Stimulated activated naive CD4-positive, alpha-beta T cell treated with Interleukin-2 at 50 U/mL for 16 hours (primary cell): ENCODE data around the gene HMGA1.

Source experiments
- DNase-seq: peaks from one replicate; lab custom pipeline; 2025; lab: John Stamatoyannopoulos, UW

Gene HMGA1

DNA sequence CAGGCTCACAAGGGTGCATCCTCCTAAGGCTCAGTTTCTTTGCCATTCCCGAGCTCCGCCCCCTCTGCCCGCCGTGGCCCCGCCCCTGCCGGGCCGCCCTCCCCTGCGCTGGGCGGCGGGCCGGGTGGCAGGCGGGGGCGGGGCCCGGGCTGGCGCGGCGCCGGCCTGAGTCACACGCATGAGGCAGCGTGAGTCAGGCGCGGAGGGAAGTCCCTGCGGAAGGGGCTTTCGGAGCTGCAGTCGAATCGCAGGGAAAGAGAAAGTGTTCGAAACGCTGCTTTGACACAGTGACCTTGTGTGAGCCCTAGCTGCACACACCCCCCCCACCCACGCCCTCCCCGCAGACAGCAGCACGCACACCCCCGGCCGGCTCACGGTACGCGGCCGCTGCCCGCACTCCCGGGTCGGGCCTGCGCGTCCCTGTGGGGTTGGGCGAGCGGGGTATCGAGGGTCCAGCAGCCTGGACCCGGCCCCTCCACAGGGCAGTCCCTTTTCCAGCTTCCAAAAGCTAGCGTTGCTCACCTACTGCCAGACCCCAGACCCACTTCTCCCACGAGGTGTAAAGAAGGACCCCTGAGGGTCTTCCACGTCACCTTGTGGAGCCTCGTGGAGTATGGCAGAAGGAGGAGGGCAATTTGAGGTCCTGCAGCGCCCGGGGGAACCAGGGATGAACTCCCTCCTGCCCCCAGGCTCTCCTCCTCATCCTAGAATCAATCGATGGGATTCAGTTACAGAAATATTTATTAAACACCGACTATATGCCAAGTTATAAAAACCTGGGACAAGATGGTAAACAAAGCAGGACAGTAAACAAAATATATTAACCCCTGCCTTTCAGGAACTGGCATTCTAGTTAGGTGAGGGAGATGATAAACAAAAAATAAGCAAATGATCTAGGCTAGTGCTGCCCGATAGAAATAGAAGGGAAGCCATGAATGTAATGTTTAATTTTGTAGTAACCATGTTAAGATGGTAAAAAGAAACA, 12.4 kb upstream of the HMGA1 start:
- DNase-seq, result peak; percentile 94

DNA sequence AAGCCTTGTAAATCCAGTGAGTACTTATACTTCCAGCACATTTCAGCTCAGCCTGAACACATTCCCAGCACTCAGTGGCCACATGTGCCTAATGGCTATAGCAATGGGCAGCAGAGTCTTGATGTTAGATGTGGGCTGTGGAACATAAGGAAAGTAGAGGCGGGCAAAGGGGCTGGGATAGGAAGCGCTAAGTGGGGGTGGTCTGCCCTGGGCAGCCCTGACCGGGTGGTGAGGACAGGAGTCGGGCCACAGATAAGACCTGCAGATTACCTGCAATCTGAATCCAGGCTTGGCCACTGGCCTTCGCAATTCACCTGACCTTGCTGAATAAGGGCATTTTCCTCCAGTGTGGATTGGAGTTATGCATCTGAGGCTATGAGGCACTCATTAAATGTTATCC, 11.1 kb upstream of the HMGA1 start:
- no peak for DNase-seq

DNA sequence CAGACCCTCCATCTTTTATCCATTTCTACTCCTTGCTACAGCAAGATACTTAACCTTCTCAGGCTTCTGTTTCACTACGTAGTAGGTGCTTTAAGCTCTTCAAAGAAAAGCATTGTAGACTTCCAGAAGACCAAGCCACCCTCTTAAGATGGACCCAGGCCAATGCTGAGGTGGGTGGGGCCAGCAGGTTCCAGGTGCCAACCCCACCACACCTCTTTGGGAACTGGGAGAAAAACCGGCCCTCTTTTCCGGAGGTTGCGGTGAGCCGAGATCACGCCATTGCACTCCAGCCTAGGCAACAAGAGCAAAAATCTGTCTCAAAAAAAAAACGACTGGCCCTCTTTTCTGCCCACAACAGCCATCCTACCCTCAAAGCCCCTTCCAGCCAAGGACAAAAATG, 10.6 kb upstream of the HMGA1 start:
- DNase-seq, result no peak

DNA sequence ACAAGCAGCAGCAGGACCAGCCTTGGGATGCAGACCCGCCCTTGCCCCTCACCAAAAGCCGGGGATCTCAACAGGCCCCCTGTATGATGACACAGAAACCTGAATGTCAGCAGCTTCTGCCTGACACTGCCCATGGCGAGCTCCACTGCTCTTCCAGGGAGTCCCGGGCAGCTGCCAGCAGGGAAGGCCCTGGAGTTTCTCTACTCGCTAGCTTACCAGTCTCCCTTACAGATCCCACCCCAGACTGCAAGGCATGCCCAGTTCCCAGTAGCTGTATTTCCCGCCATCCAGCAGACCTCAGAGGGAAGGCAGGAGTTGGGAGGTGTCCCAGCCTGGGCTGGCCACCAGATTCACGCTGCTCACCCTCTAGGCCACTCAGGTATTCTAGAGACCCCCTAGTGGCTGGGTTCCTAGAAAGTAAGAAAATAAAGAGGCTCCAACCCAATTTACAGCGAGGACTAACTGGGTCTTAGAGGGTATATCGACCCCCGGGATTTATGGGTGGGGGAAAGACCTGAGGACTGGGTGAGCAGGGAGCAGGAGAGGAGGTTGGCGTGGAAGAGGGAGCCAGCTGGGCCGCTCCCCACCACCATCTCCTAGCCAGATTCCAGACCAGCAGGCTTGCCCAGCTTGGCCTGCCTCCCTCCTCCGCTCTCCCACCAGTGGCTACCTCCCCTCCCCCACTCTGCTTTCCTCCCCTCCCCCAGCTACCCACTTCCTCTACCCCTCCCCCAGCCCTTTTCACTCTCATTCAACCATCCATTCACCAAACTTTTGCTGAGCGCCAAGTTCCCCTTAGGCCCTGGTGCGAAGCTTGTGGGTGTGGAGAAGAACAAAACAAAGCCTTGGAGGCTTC, 9.7 kb upstream of the HMGA1 start:
- DNase-seq, result no peak

DNA sequence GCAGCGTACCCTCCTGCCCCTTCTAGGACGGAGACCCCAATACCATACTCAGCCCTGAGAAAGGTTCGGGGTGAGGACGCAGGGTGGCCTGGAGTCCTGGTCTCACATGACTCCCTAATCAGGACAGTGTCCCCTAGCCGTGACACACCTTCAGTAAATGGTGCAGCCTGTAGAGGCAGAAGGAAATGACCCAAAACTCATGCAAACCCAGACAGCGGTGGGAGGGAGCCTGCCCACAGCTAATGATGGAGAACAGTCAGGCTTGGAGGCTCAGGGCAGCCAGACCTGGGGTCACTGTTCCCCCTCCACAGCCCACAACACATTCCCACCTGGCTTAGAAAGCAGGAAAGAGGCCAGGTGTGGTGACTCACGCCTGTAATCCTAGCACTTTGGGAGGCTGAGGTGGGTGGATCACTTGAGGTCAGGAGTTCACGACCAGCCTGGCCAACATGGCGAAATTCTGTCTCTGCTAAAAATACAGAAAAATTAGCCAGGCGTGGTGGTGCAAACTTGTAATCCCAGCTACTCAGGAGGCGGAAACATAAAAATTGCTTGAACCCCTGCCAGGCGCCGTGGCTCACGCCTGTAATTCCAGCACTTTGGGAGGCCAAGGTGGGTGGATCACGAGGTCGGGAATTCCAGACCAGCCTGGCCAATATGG, 8.8 kb upstream of the HMGA1 start:
- no peak for DNase-seq

DNA sequence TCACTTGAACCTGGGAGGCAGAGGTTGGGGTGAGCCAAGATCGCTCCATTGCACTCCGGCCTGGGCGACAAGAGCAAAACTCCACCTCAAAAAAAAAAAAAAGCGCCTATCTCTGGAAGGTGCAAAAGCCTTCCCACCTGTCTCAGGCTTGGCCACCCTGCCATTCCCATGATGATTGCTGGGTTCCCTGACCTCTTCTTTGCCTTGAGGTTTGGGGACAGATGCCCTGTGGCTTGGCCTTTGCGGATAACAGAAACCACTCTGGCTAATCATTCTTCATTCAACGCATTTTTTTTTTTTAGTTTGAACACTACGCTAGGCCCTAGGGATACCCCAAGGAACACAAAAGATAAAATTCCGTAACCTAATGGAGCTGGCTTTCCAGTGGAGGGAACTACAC, 6.8 kb upstream of the HMGA1 start:
- DNase-seq, result no peak

DNA sequence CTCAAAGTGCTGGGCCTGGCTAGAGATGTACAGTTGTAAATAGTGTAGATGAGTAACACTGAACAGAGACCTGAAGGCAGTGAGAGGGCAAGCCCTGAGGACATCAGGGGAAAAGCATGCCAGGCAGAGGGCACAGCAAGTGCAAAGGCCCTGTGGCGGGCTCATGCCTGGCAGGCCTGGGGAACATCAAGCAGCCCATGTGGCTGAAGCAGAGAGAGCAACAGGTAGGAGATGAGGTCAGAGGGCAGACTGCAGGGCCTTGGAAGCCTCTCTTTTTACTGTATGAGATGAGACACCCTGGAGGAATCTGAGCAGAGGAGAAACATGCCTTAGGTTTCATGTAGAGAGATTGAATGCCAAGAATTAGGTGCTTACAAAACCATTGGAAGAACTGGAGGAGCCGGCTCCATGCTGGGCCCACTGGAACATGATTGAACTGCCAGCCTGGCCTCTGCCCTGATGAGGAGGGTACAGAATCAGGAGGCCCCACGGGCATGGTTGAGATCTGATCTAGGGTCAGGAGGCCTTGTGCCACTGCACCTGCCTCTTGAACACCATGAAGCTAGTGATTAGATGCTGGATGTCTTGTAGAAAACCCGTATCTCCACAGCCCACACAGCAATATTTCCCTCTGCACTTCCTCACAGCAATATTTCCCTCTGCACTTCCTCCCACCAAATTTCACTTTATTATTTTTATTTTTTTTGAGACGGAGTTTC, 5.9 kb upstream of the HMGA1 start:
- DNase-seq, result no peak

DNA sequence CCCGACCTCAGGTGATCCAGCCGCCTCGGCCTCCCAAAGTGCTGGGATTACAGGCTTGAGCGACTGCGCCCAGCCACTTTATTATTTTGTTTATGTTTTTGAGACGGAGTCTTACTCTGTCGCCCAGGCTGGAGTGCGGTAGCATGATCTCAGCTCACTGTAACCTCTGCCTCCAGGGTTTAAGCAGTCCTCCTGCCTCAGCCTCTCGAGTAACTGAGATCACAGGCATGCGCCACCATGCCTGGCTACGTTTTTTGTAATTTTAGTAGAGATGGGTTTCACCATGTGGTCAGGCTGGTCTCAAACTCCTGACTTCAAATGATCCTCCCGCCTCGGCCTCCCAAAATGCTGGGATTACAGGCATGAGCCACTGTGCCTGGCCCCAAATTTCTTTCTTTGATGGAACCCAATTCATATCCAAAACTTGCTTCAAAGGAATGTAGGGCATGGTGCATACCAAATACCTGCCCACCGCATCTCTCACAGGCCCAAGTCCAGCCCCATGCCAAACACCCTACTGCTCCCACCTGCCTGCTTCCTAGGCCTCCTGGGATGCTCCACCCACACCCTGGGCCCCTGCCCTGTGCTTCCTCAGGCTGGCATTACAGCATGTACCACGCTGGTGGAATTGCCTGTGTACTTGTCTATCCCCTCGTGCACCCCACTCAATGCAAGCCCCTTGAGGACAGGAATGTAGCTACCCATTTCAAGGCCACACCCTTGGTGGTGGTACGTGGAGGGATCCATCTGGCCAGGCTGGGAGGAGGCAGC, 4.9 kb upstream of the HMGA1 start:
- no peak for DNase-seq

DNA sequence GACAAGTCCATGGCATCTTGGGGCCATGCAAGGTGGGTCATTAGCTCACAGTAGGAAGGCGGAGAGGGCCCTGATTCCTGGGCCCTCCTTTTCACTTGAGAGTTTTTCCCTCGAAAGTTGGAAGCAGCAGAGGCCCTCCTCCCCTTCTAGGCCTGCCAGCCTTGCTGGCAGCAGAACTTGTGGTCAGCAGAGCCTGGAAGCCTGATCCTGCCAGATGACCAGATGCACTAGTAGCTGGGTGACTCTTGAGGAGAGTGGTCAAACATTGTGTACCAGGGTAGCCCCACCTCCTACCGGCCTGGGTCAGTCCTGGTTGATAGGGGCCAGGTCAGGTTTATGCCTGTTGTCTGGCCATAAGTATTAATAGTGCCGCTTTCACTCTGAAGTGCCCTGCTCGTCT, 3.8 kb upstream of the HMGA1 start:
- no peak for DNase-seq

DNA sequence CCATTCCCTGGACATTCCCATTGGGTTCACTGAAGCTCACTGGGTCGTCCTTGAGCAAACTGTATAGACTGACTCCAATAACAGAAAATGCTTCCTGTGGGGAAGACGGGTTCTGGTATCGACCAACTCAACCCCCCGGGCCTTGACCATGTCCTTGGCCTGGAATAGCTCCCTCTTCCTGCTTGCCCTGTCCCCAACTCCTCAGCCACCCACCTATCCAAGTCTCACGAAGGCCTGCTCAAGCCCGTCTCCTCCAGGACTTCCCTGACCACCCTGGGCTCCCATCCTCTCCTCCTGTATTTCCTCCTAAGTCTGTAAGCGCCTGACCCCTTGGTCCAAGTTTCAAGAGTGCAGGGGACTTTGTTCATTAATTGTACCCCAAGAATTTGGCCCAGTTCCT, 2.8 kb upstream of the HMGA1 start:
- DNase-seq, result no peak

DNA sequence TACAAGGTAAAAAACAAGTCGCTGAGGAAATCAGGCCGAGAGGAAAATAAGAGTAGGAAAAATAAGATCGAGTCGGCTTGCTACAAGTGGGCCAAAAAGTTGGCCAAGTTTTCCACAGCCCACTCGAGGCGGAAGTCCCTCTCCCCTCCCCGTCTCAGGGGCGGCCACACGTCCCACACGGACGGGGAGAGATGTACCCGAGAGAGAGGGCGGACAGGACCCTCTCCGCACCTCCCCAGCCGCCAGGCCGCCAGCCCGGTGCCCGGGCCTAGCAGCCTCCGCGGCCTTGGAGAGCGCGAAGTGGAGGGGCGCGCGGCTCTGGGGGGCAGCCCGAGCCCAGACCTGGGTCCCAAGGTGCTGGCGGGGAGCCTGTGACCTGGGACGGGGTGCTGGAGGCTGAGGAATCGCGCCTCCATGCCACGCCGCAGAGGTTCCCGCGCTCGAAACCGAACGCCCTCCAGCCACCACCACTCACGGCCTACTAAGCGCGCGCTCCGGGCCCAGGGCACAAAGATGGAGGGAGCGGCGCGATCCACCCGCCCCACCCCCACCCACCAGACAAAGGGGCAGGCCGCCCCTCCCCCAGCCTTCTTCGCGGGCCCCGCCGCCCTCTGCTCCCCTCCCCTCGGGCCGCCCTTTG, 1.9 kb upstream of the HMGA1 start:
- no peak for DNase-seq

DNA sequence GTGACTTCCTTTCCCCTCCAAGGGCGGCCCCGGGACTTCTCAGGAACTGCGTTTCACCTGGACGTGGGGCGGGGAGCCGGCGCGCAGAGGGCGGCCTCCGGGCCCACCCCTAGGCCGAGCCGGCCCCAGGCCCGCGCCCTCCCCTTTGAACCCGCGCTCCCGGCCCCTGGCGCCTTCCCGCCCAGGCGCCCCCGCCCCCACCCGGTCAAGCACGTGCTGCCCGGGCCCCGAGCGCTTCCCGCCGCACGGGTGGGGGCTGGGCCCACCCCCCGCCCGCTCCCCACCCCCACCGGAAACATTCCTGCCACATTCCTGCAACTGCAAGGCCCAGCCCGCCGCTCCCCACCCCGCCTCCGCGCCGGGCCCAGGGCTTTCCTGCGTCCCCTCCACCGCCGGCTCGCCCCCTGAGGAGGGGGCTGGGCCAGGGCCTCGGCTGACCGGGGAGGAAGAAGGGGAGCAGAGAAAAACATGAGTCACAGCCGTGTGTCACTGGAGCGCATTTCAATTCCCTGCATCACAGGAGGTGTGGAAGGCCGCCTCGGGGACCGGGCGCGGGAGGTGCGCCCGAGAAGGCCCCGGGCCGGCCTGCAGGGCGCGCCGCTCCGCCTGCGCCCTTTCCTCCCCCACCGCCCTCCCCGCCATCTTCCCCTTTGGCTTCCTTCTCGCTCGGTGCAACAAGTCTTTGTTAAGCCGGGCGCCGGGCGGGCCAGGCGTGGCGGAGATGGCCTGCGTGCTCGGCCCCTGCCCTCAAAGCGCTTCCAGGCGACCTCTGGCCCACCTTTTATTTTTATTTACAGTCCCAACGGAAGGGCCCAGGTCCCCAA, 1.2 kb upstream of the HMGA1 start:
- peak; percentile 67 for DNase-seq

DNA sequence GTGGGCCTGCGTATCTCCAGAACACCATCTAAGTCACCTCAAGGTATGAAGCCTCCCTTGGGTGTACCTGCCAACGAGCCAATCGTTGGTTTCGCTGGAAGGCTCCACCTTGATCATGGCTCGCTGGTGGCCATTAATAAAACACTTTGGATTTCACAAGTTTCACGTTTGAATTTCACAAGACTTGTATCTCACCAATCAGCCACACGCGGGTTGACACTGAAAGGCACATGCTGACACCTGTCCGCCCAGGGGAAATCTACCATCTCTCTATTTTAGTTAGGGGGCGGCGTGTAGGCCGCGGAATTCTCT, 586 bp upstream of the HMGA1 start:
- peak; percentile 63 for DNase-seq

DNA sequence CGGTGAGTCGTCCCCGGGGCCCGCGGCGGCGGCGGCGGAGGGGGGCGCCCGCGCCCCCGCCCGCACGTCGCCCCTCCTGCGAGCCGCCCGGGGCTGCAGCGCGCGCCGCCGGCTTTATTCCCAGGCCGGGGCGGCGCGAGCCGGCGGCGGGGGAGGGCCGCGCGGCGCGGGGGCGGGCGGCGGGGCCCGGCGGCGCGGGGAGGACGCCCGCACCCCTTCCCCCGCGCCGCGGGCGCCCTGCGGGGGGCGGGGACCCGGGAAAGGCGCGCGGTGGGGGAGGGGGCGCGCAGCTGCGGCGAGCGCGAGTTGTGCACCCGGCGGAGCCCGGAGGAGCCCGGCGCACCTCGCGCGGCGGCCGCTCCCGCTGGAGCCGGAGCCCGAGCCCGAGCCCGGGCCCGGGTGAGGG, 646 bp downstream of the HMGA1 start:
- peak; percentile 20 for DNase-seq

DNA sequence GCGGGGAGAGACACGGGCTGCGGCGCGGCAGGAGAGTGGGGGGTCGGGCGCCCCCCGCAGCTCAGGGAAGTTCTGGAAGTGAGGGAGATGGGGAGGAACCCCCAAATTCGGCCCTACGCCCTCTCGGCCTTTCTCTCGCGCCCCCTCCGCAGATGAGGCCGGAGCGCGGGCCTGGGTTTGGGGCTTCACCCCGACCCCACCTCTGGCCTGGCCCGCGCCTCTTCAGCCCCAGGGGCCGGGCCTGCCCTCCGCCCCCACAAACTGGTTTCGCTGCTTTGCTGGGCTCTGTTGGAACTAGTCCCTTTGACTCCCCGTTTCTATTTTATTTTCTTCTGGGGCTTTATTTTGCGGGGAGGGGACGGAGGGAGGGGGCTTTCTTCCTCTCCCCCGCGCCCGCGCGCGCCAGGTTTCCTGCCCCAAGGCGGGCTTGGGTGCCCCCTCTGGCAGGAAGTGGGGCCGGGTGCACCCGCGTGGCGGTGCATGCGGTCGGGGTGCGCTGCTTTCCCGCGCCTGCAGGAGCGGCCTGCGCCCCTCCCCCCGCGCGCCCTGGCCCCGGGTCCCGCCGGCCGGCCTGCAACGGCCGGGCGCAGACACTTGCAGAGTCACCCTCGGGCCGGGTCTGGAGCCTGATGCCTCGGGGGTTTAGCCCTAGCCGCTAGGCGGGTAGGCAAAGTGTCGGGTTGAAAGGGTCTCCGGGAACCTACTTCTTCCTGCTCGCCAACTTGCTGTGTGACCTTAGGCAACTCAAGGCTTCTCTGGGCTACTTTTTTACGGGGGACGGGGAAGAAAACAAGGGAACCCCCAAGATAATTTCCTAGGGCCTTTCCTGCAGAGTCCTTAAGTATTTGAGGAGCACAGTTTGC, 1.3 kb downstream of the HMGA1 start:
- peak; percentile 66 for DNase-seq

DNA sequence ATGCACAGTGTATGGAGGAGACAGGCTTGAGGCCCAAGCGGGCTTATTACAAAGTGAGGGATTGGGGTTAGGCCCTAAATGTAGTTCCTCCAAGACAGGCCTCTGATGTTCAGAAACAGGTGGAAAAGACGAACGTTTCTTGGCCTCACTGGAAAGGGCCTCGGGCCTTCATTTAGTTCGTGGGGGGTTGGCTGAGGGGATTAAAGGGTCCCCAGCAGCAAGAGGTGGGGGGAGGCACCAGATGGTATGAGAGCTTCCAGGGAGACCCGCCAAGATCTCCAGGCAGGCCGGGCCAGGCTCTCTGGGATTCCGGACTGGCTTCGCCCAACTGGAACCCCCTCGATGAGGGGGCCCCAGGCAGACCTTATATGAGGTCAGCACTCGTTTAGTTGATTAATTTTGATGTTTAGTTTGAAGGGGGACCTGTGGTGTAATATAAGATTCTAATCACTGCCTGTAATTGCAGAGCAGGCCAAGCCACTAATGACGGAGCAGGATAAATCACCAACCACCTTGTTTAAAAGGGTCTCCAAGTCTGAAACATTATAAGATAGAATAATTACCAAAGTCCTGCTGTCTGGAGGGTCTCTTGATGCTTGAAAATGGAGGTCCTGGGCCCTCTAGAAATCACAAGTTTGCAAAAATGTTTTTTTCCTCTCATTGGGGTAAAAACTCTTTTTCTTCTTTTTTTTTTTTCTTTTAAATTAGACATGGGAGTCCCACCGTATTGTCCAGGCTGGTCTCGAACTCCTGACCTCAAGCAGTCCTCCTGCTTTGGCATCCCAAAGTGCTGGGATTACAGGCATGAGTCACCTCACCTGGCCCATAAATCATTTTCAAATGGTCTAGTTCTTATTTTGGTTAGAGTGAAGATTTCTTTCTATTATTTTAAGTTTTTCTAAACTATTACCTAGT, 2.2 kb downstream of the HMGA1 start:
- DNase-seq, result no peak

DNA sequence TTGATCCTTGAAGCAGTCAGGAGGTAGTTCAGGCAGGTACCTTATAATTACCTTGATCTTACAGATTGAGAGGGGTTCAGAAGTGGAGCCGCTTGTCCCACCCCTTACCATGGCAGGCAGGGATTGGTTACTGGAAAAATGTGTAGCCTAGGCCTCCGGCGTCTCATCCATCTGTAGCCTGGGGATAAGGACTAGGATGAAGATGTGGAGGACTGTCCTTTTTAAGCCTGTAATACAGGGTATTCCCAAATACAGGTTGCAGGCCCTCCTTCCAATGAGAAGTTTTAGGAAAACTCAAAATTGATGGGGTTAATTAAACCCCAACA, 2.8 kb downstream of the HMGA1 start:
- no peak for DNase-seq

DNA sequence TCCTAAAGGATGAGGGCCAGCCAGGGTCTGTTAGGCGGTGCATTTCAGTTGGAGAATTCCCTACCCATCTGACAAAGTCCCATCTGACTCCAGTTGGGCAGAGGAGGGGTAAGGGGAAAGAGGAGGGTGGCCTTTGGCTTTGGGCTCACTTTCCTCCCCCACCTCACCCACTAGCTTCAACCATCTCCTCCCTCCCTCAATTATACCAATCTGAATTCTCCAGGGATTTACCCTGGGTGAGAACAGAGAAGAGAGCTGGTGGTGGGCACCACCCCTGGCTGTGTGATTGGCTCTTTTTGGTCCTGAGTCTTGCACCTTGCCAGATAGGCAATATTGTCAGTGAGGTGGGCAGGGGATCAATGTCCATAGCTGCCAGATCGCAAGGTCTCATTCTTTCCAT, 3.2 kb downstream of the HMGA1 start:
- no peak for DNase-seq
